Dendritic cell treated with granulocyte-macrophage colony-stimulating factor and Interleukin-4, amounts not matched to agents 40 ng/mL and 50 ng/mL, for 4 days (primary cell): ENCODE measurements around the gene DEPP1.
"Not testable (repeated sequence)": the region's sequence is repeated elsewhere in the genome, so short reads cannot be mapped to it uniquely, and the experiment has no call there.

Experiments used
- H3K27ac Mint-ChIP-seq: one replicate; pipeline ENCODE4 v1.8.0; 2022; ENCODE audit warnings: mild to moderate bottlenecking, mixed read lengths
- H3K27me3 Mint-ChIP-seq: one replicate; pipeline ENCODE4 v1.8.0; 2022; ENCODE audit warnings: mild to moderate bottlenecking, mixed read lengths
- H3K36me3 Mint-ChIP-seq: one replicate; pipeline ENCODE4 v1.8.0; 2022; ENCODE audit warnings: low read depth, mixed read lengths
- H3K4me1 Mint-ChIP-seq: one replicate; pipeline ENCODE4 v1.8.0; 2022; ENCODE audit warnings: low read depth, mixed read lengths
- H3K4me3 Mint-ChIP-seq: one replicate; pipeline ENCODE4 v1.8.0; 2022; ENCODE audit warnings: mild to moderate bottlenecking, moderate library complexity, mixed read lengths
- H3K9me3 Mint-ChIP-seq: one replicate; pipeline ENCODE4 v1.8.0; 2022; ENCODE audit warnings: mixed read lengths
- intact Hi-C: fragments of 100-400 bp; cut with micrococcal nuclease; formaldehyde crosslinking; loops from one replicate; pipeline ENCODE4 v1.15.0; 2022

Gene DEPP1, protein sequence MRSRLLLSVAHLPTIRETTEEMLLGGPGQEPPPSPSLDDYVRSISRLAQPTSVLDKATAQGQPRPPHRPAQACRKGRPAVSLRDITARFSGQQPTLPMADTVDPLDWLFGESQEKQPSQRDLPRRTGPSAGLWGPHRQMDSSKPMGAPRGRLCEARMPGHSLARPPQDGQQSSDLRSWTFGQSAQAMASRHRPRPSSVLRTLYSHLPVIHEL

DNA sequence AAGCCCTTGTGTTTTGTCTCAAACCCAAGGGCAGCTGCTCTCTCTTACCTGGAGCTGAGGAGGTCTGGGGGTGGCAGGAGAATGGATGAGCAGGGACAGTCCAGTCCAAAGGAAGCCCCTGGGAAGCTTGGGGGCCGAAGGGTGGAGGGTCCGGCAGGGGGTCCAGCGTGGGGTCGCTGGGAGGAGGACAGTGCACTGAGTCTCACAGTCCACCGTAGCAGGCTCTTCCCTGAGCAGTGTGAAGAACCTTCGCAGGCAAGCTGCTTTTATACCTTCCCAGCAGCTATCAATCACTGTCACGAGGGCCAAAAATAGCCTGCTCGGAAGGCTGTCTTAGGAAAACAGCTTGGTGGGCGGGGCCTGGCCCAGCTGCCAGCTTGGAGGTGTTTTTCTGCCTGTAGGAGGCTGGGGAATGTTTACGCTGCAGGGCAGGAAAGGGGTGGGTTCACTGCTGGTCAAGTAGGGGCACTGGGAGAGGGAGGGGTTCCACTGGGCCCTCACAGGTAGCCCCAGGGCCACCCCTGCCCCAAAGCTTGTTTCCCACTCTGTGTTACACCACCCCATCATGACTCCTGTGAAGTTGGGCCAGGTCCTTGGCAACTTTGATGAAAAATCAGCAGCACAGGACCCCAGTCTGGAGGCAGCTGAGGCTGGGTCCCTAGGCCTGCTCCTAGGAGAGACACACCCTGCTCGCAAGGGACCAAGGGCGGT lies at the start of gene DEPP1:
Gene DEPP1, minus strand, starts transcription at position 240 of the 711 bp plus-strand sequence. CDS start 779 bp downstream, outside the sequence.
- no peak within 1 kb of the TSS for H3K4me3 Mint-ChIP-seq
- peaks cover 92% of the 10 kb centered on the region for H3K36me3 Mint-ChIP-seq
- no peaks in the 10 kb centered on the region for H3K27me3 Mint-ChIP-seq
- H3K9me3 Mint-ChIP-seq = no peaks in the 10 kb centered on the region
- peak within 1 kb of the TSS; percentile 69 for H3K27ac Mint-ChIP-seq
- intact Hi-C loops = no loop called here
- H3K4me1 Mint-ChIP-seq = peaks cover 74% of the 10 kb centered on the region

DNA sequence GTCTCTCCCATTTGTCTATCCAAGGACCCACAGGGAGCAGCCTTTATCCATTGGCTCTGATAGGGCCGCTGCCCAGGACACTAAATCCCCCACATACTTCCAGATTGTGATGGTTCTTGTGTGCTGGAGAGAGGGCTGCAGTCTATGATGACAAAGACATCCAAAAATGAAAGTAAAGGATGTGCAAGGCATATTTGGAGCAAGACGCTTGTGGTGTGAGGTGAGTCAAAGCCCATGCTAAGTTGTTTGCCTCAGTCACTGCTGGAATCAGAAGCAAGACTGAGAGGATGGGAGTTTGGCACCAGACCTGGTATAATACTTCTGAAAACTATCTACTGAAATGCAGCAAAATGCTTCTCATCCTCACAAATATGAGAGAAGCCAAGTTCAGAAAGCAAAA lies 44.8 kb upstream of the DEPP1 start:
- intact Hi-C loops = no loop called here
- Mint-ChIP-seq H3K9me3 (peaks cover 12% of the 10 kb centered on the region), H3K27ac (no peak overlapping the region), H3K4me1 (no peaks in the 10 kb centered on the region), H3K27me3 (no peaks in the 10 kb centered on the region), H3K4me3 (no peak overlapping the region), H3K36me3 (no peaks in the 10 kb centered on the region)

DNA sequence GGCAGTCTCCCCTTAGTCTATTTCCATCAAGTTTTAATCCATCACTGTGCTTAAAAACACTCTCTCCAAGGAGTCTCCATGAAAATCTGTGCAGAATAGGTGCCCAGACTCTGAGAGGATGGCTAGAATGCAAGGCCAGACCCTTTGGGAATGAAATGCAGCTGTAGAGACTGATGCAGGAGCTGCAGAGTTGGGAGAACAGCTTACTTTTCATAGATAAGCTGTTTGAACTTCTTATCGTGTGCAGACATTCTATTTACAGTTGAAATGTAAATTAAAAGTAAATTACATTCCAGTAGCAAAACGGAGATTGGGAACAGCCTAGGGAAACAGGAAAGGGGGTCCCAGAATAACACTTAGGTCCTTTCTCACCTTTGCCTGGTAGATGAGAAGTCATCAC lies 37.0 kb upstream of the DEPP1 start:
- no peaks in the 10 kb centered on the region for H3K27me3 Mint-ChIP-seq
- no peaks in the 10 kb centered on the region for H3K4me1 Mint-ChIP-seq
- intact Hi-C loops = no loop called here
- H3K9me3 Mint-ChIP-seq = no peaks in the 10 kb centered on the region
- H3K36me3 Mint-ChIP-seq = no peaks in the 10 kb centered on the region
- no peak overlapping the region for H3K27ac Mint-ChIP-seq
- H3K4me3 Mint-ChIP-seq = no peak overlapping the region

DNA sequence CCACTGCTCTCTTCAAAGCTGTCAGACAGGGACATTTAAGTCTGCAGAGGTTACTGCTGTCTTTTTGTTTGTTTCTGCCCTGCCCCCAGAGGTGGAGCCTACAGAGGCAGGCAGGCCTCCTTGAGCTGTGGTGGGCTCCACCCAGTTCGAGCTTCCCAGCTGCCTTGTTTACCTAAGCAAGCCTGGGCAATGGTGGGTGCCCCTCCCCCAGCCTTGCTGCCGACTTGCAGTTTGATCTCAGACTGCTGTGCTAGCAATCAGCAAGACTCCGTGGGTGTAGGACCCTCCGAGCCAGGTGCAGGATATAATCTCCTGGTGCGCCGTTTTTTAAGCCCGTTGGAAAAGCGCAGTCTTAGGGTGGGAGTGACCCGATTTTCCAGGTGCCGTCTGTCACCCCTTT lies 35.9 kb upstream of the DEPP1 start:
- H3K4me1 Mint-ChIP-seq, H3K27ac Mint-ChIP-seq, H3K36me3 Mint-ChIP-seq, H3K27me3 Mint-ChIP-seq, intact Hi-C loops, H3K9me3 Mint-ChIP-seq, H3K4me3 Mint-ChIP-seq: not testable (repeated sequence)

DNA sequence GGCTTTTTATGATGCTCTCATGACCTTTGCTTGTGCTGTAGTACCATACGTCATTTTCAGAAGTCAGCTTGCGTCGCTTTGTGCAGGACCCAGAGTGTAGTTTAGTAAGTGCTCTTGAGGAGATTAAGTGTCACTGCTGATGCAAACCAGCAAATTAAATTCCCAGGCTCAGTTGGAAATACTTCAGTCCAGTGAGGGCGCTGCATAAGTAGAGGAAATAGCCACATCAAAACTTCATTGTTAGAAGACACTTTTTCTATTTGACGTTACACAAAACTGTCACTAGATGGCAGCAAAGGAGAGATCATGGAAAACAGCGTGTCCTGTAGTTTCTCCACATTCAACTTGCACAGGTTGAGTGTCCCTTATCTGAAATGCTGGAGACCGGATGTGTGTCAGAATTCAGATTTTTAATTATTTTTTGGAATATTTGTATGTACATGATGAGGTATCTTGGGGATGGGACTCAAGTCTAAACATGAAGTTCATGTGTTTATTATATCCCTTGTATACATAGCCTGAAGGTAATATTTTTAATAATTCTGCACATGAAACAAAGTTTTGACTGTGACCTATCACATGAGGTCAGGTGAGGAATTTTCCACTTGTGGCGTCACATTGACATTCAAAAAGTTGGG lies 30.0 kb upstream of the DEPP1 start:
- no peaks in the 10 kb centered on the region for H3K9me3 Mint-ChIP-seq
- H3K36me3 Mint-ChIP-seq = peaks cover 16% of the 10 kb centered on the region
- H3K27ac Mint-ChIP-seq = no peak overlapping the region
- intact Hi-C loops = loop anchor here (5.0 kb wide), 1 partner anchor 459 kb away; no protein-coding TSS in a partner anchor
- H3K4me1 Mint-ChIP-seq = peaks cover 14% of the 10 kb centered on the region
- no peak overlapping the region for H3K4me3 Mint-ChIP-seq
- no peaks in the 10 kb centered on the region for H3K27me3 Mint-ChIP-seq

DNA sequence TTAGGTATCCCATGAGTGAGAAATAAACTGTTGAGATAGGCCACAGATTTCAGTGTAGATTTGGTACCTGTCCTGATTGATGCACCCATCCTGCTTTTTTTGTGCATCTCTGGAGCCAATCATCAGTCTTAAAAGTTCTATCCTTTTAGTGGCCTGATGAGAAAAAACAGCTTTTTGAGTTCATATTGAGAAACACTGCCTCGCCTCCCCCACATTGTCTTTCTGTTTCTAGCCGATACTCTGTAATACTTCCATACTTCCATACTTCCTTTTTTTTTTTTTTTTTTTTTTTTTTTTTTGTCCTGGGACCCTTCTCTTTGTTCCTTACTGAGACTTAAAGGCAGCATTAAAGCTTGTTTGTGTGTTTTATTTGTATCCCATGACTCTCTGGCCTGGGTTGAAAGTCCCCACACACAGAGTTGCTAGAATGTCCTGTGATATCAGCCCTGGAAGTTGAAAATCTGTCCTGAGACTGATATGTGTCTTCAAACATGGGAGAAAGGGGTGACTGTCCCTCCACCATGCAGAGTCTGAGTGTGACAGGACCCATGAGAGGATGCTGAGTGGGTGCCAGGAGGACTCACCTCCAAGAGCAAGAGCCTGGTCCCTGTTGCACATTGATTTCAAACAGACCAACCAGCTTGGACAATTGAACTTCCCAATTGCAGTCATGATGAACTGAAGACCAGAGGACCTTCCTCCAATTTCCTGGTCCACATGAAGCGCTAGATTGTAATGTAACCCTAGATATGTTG lies 27.8 kb upstream of the DEPP1 start:
- H3K27me3 Mint-ChIP-seq = no peaks in the 10 kb centered on the region
- H3K9me3 Mint-ChIP-seq = no peaks in the 10 kb centered on the region
- H3K4me3 Mint-ChIP-seq = no peak overlapping the region
- H3K36me3 Mint-ChIP-seq = peaks cover 28% of the 10 kb centered on the region
- peaks cover 22% of the 10 kb centered on the region for H3K4me1 Mint-ChIP-seq
- H3K27ac Mint-ChIP-seq = no peak overlapping the region
- intact Hi-C loops = loop anchor here (5.0 kb wide), 1 partner anchor 461 kb away; no protein-coding TSS in a partner anchor

DNA sequence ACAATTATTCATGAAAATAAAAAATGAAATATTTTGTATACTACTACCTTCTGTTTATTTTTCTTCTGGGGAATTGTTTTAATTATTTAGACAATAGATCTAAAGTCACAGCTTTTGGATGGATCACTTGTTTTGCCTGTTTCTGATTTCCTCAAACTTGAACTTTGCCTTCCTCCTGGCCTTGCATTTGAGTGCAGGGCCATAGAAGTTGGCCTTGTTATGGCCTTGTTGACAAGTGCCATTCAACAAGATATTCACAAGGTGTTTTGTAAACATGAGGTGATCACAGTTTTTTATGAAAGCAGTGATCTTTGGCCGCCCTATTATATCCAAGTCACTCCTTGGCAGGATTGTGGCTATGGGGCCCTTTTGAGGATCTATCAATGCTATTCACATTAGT lies 26.7 kb upstream of the DEPP1 start:
- H3K27me3 Mint-ChIP-seq = no peaks in the 10 kb centered on the region
- H3K36me3 Mint-ChIP-seq = peaks cover 32% of the 10 kb centered on the region
- intact Hi-C loops = loop anchor here (5.0 kb wide), 1 partner anchor 462 kb away; no protein-coding TSS in a partner anchor
- H3K27ac Mint-ChIP-seq = no peak overlapping the region
- no peaks in the 10 kb centered on the region for H3K9me3 Mint-ChIP-seq
- no peak overlapping the region for H3K4me3 Mint-ChIP-seq
- H3K4me1 Mint-ChIP-seq = peaks cover 29% of the 10 kb centered on the region

DNA sequence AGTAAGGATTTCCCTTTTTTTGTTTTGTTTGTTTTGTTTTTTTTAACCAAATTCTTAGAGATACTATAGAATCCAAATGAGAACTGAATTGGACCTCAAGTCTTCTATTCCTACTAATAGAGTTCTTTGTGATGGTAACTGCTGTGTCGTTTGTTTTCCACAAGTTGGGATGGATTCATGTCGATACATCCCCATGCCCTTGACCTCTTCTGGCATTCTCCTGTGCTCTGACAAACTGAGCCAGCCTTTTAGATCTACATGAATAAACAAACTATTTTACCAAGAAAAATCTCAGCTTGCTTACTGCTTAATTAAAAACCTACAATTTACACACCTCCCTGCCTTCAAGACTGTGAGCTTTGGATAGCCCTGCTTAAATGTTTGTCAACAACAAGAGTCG lies 26.1 kb upstream of the DEPP1 start:
- intact Hi-C loops = loop anchor here (5.0 kb wide), 1 partner anchor 463 kb away; no protein-coding TSS in a partner anchor
- Mint-ChIP-seq H3K27me3 (no peaks in the 10 kb centered on the region), H3K9me3 (no peaks in the 10 kb centered on the region), H3K27ac (no peak overlapping the region), H3K4me1 (peaks cover 35% of the 10 kb centered on the region), H3K36me3 (peaks cover 33% of the 10 kb centered on the region), H3K4me3 (no peak overlapping the region)

DNA sequence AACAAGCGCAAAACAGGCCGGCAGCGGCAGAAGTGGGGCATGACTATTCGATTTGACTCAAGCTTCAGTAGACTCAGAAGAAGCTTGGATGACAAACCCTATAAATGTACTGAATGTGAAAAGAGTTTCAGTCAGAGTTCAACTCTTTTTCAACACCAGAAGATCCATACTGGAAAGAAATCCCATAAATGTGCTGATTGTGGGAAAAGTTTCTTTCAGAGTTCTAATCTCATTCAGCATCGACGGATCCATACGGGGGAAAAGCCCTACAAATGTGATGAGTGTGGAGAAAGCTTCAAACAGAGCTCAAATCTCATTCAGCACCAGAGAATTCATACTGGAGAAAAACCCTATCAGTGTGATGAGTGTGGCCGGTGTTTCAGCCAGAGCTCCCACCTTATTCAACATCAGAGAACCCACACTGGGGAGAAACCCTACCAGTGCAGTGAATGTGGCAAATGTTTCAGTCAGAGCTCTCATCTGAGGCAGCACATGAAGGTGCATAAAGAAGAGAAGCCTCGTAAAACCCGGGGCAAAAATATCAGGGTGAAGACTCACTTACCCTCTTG lies 24.9 kb upstream of the DEPP1 start:
- Mint-ChIP-seq H3K4me1 (peaks cover 41% of the 10 kb centered on the region), H3K27ac (no peak overlapping the region), H3K4me3 (no peak overlapping the region), H3K9me3 (no peaks in the 10 kb centered on the region), H3K27me3 (no peaks in the 10 kb centered on the region), H3K36me3 (peaks cover 33% of the 10 kb centered on the region)
- intact Hi-C loops = no loop called here

DNA sequence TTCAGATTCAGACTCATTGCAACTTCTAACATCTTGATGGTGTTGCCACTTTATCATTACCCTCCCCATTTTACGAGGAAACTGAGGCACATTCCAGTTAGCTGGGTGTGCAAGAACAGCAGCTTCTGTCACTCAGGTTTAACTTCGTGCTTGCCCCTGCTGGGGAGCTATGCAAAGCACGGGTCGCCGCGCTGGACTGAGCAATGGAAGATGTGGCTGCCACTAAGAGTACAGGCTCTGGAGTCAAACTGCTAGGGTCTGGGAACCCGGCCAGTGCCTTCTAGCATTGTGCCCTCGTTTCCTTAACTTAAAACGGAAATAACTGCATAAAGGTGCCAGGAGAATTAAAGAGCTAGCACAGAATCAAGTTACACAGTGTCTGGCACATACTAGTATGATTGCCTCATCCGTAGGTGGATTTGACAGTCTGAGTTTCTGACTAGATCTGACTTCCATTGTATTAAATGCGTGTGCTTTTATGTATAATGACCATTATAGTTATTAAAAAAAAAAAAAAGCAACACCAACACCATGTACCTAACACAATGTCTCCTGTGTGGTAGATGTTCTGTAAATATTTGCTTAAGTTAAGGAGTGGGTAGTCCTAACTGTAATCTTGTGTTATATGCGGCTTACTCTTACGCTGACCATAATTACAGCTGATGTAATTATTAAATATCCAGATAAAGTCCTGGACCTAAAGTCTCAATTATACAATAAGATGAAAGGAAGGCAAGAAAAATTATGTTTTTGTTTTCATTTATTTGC lies 23.0 kb upstream of the DEPP1 start:
- peaks cover 3% of the 10 kb centered on the region for H3K27me3 Mint-ChIP-seq
- intact Hi-C loops = no loop called here
- peak overlapping the region; percentile 80 for H3K4me3 Mint-ChIP-seq
- peaks cover 45% of the 10 kb centered on the region for H3K4me1 Mint-ChIP-seq
- H3K27ac Mint-ChIP-seq = peak overlapping the region; percentile 95
- H3K36me3 Mint-ChIP-seq = peaks cover 33% of the 10 kb centered on the region
- H3K9me3 Mint-ChIP-seq = no peaks in the 10 kb centered on the region

DNA sequence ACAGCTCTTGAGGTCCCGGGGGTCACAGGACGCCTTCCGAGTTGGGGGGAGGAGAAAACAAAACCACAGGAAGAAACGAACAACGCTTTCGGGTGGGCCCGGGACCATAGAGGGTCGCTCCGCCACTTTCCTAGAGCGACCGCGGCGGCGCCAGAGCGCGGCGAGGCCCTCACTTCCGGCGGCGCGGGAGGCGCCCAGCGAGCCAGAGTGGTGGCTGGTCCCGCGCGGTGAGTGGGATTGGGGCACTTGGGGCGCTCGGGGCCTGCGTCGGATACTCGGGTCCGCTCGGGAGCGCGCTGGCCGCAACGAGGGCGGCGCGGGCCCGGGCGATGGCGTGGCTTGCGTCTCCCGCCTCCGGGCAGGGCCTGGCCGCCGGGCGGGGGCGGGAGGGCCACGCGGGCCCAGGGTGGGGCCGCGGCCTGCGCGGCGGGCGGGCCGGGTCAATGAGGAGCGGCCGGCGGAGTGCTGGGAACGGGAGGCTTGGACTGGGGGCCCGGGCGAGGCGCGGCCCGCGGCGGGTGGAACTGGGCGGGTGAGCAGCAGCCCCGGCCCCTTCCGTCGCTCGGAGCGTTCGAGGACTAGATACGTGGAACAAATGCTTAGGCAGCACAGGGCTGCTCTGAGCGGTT lies 22.3 kb upstream of the DEPP1 start, which contains the start of gene ZNF22:
Gene ZNF22, plus strand, starts transcription at position 172 of the 629 bp plus-strand sequence. CDS start 2,446 bp downstream, outside the sequence.
- peak within 1 kb of the TSS; percentile 95 for H3K27ac Mint-ChIP-seq
- peaks cover 33% of the 10 kb centered on the region for H3K36me3 Mint-ChIP-seq
- peak within 1 kb of the TSS; percentile 80 for H3K4me3 Mint-ChIP-seq
- H3K27me3 Mint-ChIP-seq = peaks cover 3% of the 10 kb centered on the region
- intact Hi-C loops = no loop called here
- no peaks in the 10 kb centered on the region for H3K9me3 Mint-ChIP-seq
- peaks cover 38% of the 10 kb centered on the region for H3K4me1 Mint-ChIP-seq

DNA sequence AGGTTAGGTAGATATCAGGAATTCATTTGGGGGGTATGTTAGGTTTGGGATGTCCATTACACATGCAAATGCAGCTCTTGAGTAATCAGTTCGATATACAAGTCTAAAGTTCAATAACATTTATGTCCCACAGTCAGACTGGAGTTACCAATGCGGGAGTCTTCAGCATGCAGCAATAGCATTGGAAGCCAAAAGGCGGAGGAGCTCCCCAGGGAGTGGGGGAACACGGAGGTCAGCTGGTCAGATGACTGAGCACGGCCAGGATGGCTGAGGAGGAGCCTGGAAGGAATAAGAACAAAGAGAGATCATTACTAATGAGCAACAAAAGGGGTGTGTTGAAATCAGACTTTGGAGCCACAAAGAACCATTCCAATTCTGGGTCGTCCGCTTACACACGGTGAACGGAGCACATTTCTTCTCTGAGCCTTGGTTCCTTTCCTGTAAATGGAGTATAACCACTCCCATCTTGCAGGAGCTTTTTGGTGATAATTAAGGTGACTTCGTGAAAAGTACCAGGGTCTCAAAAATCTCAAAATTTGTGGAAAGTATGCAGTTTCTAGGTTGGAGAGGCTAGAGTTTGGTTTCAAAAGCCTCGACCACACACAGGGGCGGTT lies 21.6 kb upstream of the DEPP1 start:
- H3K27me3 Mint-ChIP-seq = peaks cover 3% of the 10 kb centered on the region
- peak overlapping the region; percentile 80 for H3K4me3 Mint-ChIP-seq
- intact Hi-C loops = no loop called here
- no peaks in the 10 kb centered on the region for H3K9me3 Mint-ChIP-seq
- H3K27ac Mint-ChIP-seq = peak overlapping the region; percentile 95
- H3K36me3 Mint-ChIP-seq = peaks cover 34% of the 10 kb centered on the region
- H3K4me1 Mint-ChIP-seq = peaks cover 33% of the 10 kb centered on the region
